GM12864 (cell line): ENCODE results near the gene CCNF.

Source experiments
- DNase-seq: peaks from one replicate; pipeline ENCODE4 v3.0.0-alpha.2; 2011; ENCODE audit warnings: low read depth
- H3K4me3 ChIP-seq: 2 replicates; pipeline ENCODE4 v1.5.1; 2011; ENCODE audit warnings: mild to moderate bottlenecking, low read depth, low read length, control low read depth
- CTCF ChIP-seq: IDR thresholded peaks from 2 replicates; pipeline ENCODE4 v1.5.1; 2011; ENCODE audit warnings: low read depth, mild to moderate bottlenecking, moderate library complexity, low read length, control low read depth, inconsistent platforms; ENCODE audit errors: missing control alignments

CCNF gene

GRCh38 chr16:2496223-2497115, 67.2 kb downstream of the CCNF start:
- DNase-seq: no peak
- no peak for TF ChIP-seq CTCF
- H3K4me3 ChIP-seq: no peak overlapping the region

- H3K4me3 ChIP-seq: no peak overlapping the region
- no peak for DNase-seq
- no peak for TF ChIP-seq CTCF
Measured at GRCh38 chr16:2497116-2497630, 67.9 kb downstream of the CCNF start.

GRCh38 chr16:2497695-2498484, 68.6 kb downstream of the CCNF start:
- TF ChIP-seq CTCF: no peak
- DNase-seq: no peak
- no peak overlapping the region for H3K4me3 ChIP-seq

GRCh38 chr16:2498531-2499253, 69.4 kb downstream of the CCNF start:
- no peak for TF ChIP-seq CTCF
- H3K4me3 ChIP-seq: no peak overlapping the region
- no peak for DNase-seq

GRCh38 chr16:2499454-2499853, 70.2 kb downstream of the CCNF start:
- DNase-seq: no peak
- no peak overlapping the region for H3K4me3 ChIP-seq
- TF ChIP-seq CTCF: no peak

GRCh38 chr16:2499890-2500429, 70.7 kb downstream of the CCNF start:
- no peak overlapping the region for H3K4me3 ChIP-seq
- DNase-seq: no peak
- no peak for TF ChIP-seq CTCF
